OCI-LY3 (cell line): ENCODE data around the gene APOLD1.
A peak's percentile ranks its signal among the peaks of the same experiment; 100 is the strongest.
"Not testable (repeated sequence)": the region's sequence is repeated elsewhere in the genome, so short reads cannot be mapped to it uniquely, and the experiment has no call there.

Source experiments
- H2AFZ ChIP-seq: fragments of 200-600, 300-600 bp; shearing (Covaris generic); 2 replicates; pipeline ENCODE4 v1.6.0; 2014; ENCODE audit warnings: antibody characterized with exemption, low read depth, low read length
- H3K27ac ChIP-seq: fragments of 200-600, 300-600 bp; sonication (generic); 2 replicates; pipeline ENCODE4 v1.5.1; 2014; ENCODE audit warnings: mild to moderate bottlenecking, low read length, moderate library complexity, mixed read lengths
- H3K27me3 ChIP-seq: fragments of 200-600, 300-600 bp; sonication (generic); 2 replicates; pipeline ENCODE4 v1.6.1; 2014; ENCODE audit warnings: low read depth, low read length, mixed read lengths
- H3K36me3 ChIP-seq: fragments of 200-600, 300-600 bp; sonication (generic); replicated peaks from 2 replicates; pipeline ENCODE3; 2014; ENCODE audit warnings: low read depth, low read length, mixed read lengths
- H3K4me1 ChIP-seq: fragments of 300-600, 200-600 bp; sonication (generic); 2 replicates; pipeline ENCODE4 v1.6.1; 2014; ENCODE audit warnings: low read length, mixed read lengths
- H3K4me2 ChIP-seq: fragments of 200-600, 300-600 bp; sonication (generic); 2 replicates; pipeline ENCODE4 v1.6.1; 2014; ENCODE audit warnings: low read length, mixed read lengths
- H3K4me3 ChIP-seq: fragments of 300-600, 200-600 bp; sonication (generic); 2 replicates; pipeline ENCODE4 v1.5.1; 2014; ENCODE audit warnings: antibody characterized with exemption, mild to moderate bottlenecking, low read length, moderate library complexity
- H3K79me2 ChIP-seq: fragments of 300-600, 200-600 bp; shearing (Covaris generic); 2 replicates; pipeline ENCODE4 v1.6.1; 2014; ENCODE audit warnings: mild to moderate bottlenecking, low read length, mixed read lengths
- H3K9ac ChIP-seq: fragments of 300-600, 200-600 bp; shearing (Covaris generic); 2 replicates; pipeline ENCODE4 v1.6.0; 2014; ENCODE audit warnings: mild to moderate bottlenecking, low read length, moderate library complexity
- H3K9me3 ChIP-seq: fragments of 200-600, 300-600 bp; shearing (Covaris generic); 2 replicates; pipeline ENCODE4 v1.6.1; 2014; ENCODE audit warnings: low read length, mixed read lengths; ENCODE audit not compliant: insufficient read depth
- H4K20me1 ChIP-seq: fragments of 200-600, 300-600 bp; sonication (generic); 2 replicates; pipeline ENCODE4 v1.6.1; 2016; ENCODE audit warnings: low read length, mixed read lengths; ENCODE audit not compliant: insufficient read depth
- EZH2phosphoT487 ChIP-seq: fragments of 200-600 bp; shearing (Covaris generic); IDR thresholded peaks from 2 replicates; pipeline ENCODE4 v1.6.1; 2018; ENCODE audit warnings: antibody characterized with exemption, mixed run types, low read depth
- TF ChIP-seq, protein P1 (sequence below): fragments of 200-600, 300-600 bp; sonication (generic); IDR thresholded peaks from 2 replicates; pipeline ENCODE4 v1.5.1; 2014; ENCODE audit warnings: antibody characterized with exemption, low read length, low read depth

The APOLD1 gene

DNA sequence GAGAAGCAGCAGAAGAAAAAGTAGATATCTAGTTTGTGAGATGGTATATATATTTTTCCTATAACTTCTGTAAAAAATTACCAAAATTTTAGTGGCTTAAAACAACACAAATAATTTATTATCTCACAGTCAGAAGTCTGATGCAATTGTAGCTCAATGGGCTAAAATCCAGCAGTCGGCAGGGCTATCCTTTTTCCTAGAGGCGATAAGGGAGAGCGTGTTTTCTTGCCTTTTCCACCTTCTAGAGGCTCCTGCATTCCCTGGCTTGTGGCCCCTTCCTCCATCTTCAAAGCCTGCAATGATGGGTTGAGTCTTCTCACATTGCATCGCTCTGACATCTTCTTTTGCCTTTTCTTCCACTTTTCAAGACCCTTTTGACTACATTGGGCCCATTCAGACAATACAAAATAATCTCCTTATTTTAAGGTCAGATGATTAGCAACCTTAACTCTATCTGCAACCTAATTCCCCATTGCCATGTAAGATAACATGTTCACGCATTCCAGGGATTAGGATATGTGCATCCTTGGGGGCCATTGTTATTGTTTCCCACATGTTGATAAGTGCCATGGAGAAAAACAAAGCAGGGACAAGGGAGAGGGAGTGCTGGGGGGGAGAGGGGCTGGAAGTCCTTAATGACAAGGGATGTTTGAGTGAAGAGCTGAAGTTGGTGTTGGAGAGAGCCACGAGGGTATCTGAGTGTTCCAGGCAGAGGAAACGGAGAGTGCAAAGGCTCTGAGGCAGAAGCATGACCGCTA lies 13.9 kb downstream of the APOLD1 start:
- Histone ChIP-seq H3K4me3 (no peak overlapping the region), H3K36me3 (no peaks in the 10 kb centered on the region), H4K20me1 (no peaks in the 10 kb centered on the region), H3K9ac (no peak overlapping the region), H2AFZ (no peak overlapping the region), H3K27ac (no peak overlapping the region), H3K27me3 (peaks cover 8% of the 10 kb centered on the region), H3K4me2 (no peak overlapping the region), H3K9me3 (no peaks in the 10 kb centered on the region), H3K79me2 (no peaks in the 10 kb centered on the region), H3K4me1 (peaks cover 29% of the 10 kb centered on the region)
- TF ChIP-seq EZH2phosphoT487 = no peak
- TF ChIP-seq, protein P1, sequence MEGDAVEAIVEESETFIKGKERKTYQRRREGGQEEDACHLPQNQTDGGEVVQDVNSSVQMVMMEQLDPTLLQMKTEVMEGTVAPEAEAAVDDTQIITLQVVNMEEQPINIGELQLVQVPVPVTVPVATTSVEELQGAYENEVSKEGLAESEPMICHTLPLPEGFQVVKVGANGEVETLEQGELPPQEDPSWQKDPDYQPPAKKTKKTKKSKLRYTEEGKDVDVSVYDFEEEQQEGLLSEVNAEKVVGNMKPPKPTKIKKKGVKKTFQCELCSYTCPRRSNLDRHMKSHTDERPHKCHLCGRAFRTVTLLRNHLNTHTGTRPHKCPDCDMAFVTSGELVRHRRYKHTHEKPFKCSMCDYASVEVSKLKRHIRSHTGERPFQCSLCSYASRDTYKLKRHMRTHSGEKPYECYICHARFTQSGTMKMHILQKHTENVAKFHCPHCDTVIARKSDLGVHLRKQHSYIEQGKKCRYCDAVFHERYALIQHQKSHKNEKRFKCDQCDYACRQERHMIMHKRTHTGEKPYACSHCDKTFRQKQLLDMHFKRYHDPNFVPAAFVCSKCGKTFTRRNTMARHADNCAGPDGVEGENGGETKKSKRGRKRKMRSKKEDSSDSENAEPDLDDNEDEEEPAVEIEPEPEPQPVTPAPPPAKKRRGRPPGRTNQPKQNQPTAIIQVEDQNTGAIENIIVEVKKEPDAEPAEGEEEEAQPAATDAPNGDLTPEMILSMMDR = no peak

- H3K27ac ChIP-seq = no peak overlapping the region
- H3K9me3 ChIP-seq = no peaks in the 10 kb centered on the region
- TF ChIP-seq, protein P1 = no peak
- no peak for TF ChIP-seq EZH2phosphoT487
- H3K4me3 ChIP-seq = no peak overlapping the region
- no peak overlapping the region for H2AFZ ChIP-seq
- no peaks in the 10 kb centered on the region for H4K20me1 ChIP-seq
- H3K27me3 ChIP-seq = peaks cover 17% of the 10 kb centered on the region
- peaks cover 29% of the 10 kb centered on the region for H3K4me1 ChIP-seq
- H3K36me3 ChIP-seq = no peaks in the 10 kb centered on the region
- H3K4me2 ChIP-seq = no peak overlapping the region
- H3K9ac ChIP-seq = no peak overlapping the region
- H3K79me2 ChIP-seq = no peaks in the 10 kb centered on the region
Observed at GRCh38 chr12:12800406-12801180, 15.1 kb downstream of the APOLD1 start.

DNA sequence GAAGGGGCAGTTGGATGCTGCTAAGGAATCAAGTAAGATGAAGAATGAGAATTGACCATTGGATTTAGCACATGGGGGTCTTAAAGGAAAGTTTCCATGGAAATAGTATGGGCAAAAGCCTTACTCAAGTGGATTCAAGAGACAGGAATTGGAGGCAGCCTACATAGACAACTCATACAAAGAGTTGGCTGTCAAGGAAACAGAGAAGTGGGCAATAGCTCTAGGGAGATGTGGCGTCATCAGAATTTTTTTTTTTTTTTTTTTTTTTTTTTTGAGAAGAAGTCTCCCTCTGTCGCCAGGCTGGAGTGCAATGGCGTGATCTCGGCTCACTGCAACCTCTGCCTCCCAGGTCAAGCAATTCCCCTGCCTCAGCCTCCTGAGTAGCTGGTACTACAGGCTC lies 16.2 kb downstream of the APOLD1 start:
- not testable (repeated sequence) for H3K79me2 ChIP-seq, H3K36me3 ChIP-seq, H3K9ac ChIP-seq, H3K9me3 ChIP-seq, H4K20me1 ChIP-seq, H3K27ac ChIP-seq, H2AFZ ChIP-seq
- Histone ChIP-seq H3K4me2 (peak overlapping the region; percentile 70), H3K4me1 (peaks cover 29% of the 10 kb centered on the region), H3K27me3 (peaks cover 26% of the 10 kb centered on the region), H3K4me3 (0 out of 2 replicates have a peak overlapping the region, but pooled peaks have one; percentile 25)

DNA sequence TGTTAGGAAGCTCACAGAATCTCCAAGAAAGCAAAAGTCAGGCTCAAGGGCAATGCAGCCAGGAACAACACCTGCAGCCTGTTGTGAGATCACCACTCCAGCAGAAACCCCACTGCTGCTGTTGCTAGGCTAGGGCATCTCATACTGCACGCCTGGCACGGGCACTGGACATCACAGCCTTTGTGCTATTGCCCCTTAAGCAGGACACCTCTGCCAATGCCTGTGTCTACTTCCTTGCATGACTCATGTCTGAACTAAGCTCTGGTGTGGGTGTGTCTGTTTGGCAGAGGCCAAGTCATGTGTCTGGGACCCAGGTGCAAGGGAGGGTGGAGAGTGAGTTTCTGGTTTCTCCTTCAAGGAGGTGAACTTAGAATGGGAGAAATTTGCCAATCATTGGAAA lies 17.7 kb downstream of the APOLD1 start:
- Histone ChIP-seq H3K4me3 (peak overlapping the region; percentile 15; the same call in 1 of the 2 replicates), H3K27me3 (peaks cover 33% of the 10 kb centered on the region), H3K9ac (no peak overlapping the region), H3K4me1 (peaks cover 32% of the 10 kb centered on the region), H3K36me3 (no peaks in the 10 kb centered on the region), H3K4me2 (peak overlapping the region; percentile 70), H3K27ac (no peak overlapping the region), H4K20me1 (no peaks in the 10 kb centered on the region), H3K9me3 (no peaks in the 10 kb centered on the region), H2AFZ (no peak overlapping the region), H3K79me2 (no peaks in the 10 kb centered on the region)
- TF ChIP-seq, protein P1 = no peak
- no peak for TF ChIP-seq EZH2phosphoT487
